HG02588 (cell line): ENCODE data around the gene GET3.
"Not testable (repeated sequence)": the region's sequence is repeated elsewhere in the genome, so short reads cannot be mapped to it uniquely, and the experiment has no call there.

ENCODE experiments used
- ATAC-seq: cut with Tn5 transposase; IDR thresholded peaks from one replicate; pipeline ENCODE4 v1.9.1; 2021; ENCODE audit warnings: mild to moderate bottlenecking, moderate library complexity; ENCODE audit not compliant: unreplicated experiment

The GET3 gene

DNA sequence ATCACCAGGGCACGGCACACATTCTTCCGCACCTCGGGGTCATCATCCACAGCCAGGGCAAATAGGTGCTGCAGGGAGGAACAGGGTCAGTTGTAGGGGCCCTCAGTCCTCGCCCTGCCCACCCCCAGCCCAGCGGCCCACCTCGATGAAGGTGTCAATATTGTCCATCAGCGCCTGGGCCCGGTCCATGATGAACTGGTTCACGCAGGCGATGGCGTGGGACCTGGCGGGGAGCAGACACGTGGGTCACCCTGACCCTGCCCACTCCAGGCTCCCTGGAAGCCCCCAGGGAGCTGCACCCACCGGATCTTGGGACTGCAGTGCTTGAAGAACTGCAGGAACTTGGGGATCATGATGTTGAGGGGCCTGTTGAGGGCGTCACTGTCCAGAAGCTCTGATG, 22.2 kb upstream of the GET3 start:
- no peak for ATAC-seq

DNA sequence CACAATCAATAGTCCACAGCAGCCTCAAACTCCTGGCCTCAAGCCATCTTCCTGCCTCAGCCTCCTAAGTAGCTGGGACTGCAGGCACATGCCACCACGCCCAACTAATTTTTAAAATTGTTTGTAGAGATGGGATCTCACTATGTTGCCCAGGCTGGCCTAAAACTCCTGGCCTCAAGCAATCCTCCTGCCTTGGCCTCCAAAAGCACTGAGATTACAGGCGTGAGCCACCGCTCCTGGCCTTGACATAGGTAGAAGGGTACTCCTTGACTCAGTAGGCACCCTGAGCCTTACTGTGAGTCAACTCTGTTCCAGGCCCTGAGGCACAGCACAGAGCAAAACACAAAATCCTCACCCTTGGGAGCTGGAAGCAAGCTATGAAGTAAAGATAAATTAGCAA, 21.4 kb upstream of the GET3 start:
- no peak for ATAC-seq

DNA sequence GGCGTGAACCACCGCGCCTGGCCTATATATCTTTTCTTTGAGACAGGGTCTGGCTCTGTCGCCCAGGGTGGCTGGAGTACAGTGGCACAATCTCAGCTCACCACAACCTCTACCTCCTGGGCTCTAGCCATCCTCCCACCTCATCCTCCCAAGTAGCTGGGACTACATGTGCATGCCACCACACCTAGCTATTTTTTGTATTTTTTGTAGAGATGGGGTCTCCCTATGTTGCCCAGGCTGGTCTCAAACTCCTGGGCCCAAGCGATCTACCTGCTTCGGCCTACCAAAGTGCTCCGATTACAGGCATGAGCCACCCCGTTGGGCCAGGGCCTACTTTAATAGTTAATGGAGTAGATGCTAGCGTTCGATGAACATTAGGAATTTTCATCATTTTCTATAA, 17.0 kb upstream of the GET3 start:
- no peak for ATAC-seq

DNA sequence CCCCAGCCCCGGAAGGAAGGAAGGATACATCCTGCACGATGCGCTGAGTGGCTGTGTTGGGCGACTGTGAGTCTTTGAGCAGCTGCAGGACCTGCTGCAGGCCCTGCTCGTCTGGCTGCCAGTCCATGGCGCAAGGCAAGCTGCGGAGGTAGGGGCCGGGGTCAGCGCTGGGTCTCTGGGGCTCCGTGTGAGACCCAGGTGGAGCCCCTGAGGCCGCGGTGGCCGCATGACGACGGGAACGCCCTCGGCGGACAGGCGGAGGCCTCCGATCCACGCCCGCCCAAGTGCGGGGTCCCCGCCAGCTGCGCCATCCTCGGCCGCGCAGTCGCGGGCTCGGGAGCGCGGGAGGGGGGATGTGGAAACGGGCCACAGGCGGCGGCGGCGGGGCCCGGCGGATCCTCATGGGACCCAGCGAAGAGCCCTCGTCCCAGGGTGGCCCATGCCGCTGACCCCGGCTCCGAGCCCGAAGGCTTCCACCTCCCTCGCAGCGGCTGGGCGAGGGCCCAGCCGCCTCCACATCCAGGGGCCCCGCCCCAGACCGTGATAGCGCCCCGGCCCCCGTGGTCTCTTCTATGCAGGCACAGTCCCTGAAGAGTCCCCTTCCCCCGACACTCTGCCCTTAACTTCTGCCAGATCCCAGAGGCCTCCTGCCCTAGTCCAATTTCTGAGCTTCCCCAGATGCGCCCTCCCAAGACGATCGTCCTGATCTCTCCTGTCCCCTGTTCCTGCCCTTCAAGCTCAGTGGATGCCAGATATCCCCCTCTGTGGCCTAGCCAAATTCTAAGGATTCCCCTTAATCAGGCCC, 16.2 kb upstream of the GET3 start:
- no peak for ATAC-seq

DNA sequence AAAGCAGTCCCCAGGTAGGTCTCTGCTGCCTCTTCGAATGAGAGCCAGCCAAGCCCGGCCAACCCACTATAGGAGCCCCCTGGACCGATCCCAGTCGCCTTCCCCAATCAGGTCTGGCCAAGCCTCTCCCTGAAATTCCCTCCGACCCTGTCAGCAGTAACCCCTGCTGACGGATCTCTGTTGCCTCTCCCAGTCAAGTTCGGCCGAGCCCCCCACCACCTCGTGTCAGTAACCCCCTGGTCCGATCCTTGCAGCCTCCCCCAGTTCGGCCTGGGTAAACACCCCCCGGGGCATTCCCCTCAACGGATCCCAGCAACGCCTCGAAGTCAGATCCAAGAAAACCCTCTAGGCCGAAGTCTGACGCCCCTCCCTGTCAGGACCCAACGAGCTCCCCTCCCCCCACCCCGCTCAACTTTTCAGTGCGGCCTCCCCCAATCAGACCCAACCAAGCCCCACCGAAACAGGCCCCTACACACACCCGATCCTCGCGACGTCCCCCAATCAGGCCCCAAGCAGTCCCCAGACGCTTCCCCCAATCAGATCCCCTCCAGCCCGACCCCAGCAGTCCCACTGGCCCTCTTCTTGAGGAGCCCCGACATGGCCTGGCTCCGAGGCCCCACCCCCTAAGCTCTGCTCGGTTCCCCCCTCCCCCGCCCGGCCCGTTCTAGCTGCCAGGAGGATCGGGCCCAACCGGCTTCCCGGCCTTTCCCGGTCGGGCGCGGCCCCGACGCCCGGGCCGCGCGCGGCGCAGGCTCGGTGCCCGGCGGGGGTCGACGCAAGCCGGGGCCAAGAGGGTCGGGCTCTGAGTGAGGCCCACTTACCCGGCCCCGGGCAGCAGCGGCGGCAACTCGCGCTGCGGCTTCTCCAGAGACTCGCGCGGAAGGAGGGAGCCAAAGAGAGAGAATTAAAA, 15.4 kb upstream of the GET3 start:
- peak; percentile 30 for ATAC-seq

DNA sequence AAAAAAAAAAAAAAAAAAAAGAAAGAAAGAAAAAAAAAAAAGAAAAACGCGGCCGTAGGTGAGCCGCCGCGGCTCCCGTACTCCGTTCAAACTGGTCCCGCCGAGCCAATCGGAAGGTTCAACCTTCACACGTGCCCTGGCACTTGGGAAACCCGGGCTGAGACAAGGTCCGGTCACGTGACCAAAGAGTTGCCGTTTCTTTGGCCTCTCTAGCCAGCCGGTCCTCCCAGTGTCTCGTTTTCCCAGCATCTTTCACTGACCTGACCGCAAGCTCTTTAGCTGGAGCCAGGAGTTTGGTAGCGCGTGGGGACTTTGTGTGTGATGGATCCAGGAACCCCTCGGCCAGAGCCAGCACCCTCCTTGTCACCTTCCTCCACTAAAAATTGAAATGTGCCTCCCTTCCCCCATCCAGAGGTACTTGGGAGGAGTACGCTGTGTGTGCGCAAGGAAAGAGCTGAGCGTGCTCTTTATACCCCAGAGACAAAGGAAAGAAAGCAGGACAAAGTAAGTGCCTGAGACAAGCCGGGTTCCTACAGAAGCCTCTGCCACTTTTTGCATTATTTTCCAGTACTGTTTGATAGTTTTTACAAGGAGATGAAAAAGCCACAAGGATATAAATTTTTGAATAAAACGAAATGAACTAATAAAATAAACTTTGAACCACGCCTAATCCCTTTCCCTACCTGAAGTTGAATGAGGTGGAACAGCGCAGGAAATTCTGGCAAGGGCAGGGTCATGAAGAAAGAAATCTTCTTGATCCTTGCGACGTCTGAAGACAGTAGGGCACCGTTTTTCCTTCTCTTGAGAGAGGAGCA, 14.5 kb upstream of the GET3 start:
- peak; percentile 71 for ATAC-seq

DNA sequence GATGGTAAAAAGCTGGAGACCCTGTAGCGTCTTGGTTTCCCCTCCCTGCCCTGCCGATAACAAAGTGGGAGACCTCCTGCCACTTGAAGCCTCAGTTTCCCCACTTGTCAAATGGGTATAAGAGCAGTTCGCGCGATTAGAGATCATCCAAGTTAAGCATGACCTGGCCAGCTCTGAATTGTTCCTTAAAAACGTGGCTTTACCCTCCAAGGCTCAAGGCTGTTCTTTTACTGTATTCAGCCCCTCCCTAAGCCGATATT, 14.0 kb upstream of the GET3 start:
- ATAC-seq = no peak

DNA sequence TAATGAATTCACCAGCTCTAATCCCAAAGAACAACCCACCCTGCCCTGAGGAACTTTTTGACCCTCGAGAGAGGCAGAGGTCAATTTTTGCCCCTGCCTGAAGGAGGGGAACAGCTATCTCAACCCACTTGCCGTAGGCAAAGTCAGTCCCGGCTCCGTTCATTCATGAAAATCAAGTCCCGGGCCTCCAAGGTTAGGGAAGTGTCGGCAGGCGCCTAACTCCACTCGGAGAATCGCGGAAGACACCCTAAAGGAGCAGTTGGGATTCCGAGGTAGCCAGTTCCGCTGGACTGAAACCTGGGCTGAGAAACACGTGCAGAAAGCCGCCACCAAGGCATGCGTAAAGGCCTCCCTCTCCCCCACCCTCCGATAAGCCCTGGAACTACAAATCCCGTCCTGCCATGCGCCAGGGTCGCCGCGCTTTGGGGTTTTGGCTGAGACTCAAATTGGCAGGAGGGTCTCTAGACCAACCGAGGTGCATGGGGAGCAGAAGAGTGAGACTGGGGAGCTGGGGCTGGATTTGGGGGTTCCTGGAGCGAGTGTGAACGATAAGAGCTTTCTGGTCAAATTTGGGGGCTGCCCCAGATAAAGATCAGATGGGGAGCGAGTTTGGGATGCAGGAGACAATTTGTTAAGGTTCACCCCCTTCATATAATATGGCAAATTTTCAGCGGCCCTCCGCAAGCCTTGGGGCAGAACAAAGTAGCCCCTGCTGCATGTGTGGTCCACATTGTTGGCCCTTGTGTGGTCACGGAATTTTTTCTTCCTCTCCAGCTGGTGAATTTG, 13.5 kb upstream of the GET3 start, which contains the start of gene TNPO2:
Gene TNPO2, minus strand, starts transcription at position 292 of the 786 bp plus-strand sequence. CDS start 2,955 bp downstream, outside the sequence.
- no peak for ATAC-seq

DNA sequence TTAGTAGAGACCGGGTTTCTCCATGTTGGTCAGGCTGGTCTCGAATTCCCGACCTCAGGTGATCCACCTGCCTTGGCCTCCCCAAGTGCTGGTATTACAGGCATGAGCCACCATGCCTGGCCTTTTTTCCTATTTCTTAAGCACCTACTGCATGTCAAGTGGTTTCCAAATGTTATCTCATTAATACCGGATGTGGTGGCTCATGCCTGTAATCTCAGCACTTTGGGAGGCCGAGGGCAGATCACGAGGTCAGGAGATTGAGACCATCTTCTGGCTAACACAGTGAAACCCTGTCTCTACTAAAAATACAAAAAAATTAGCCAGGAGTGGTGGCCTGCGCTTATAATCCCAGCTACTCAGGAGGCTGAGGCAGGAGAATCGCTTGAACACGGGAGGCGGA, 11.7 kb upstream of the GET3 start:
- ATAC-seq = not testable (repeated sequence)

DNA sequence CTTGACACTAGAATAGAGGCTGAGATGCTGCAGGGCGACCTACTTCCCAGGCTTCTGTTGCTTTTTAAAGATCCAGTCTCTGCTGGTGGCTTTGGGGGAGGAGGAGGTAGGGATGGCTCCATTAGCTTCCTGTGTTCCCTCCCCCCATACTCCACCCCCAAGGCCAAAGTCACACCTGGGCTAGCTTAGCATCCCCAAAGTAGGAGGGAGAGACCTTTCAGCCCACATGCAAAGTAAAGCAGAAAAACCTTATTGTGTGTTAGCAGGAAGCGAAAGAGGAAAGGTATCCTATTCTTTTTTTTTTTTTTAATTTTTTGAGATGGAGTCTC, 10.3 kb upstream of the GET3 start:
- ATAC-seq = no peak

DNA sequence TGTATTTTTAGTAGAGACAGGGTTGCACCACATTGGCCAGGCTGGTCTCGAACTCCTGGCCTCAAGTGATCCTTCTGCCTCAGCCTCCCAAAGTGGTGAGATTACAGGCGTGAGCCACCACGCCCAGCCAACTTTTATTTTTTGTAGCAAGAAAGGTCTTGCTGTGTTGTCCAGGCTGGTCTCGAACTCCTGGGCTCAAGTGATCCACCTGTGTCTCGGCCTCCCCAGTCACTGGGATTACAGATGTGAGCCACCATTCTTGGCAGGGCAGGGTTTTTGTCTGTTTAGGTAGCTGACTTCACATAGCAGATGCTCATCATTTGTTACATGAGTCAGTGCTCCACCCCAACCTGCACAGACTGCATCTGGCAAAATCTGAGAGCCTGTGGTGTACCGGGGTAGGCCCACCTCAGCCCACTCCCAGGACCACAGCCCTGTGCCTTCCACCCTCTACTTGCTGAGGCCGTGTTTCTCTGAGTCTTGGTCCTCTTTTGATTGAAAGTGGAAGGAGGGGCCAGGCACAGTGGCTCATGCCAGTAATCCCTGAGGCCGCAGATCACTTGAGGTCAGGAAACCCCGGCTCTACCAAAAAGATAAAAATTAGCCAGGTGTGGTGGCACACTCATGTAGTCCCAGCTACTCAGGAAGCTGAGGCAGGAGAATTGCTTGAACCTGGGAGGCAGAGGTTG, 9.4 kb upstream of the GET3 start:
- ATAC-seq = no peak

DNA sequence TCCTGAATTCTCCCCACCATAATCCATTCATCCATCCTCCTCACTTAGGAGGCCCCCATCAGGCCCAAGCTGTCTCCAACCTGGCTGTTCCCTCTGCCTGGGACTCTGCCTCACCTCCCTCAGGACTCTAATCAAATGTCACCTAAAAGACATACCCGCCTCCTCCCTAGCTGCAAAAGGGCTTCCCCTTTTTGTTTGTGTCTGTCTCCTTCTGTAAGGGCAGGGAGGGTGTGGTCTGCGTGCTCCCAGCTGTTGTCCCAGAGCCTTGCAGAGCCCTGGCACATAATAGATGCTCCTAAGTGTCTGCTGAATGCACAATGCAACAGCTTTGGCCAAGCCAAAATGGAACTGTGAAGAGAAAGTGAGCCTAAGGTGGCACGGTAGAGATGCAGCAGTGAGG, 7.2 kb upstream of the GET3 start:
- ATAC-seq = no peak

DNA sequence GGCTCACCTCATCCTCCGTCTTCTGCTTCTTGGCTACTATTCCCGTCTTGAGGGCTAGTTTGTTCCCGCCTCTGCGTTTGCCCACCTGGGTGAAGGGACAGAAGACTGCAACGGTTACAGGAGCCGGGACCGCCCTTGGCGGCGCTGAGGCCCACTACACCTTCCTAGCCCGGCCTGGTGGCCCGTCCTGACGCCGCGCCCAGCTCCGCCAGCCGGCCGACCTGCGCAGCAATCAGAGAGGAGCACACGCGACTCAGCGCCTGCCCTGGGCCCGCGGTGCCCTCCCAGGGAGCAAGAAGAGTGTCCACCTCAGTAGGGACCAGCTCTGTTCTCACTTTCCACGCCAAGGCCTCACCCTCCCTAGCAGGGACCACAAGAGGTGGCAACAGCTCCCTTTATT, 6.0 kb upstream of the GET3 start:
- no peak for ATAC-seq

DNA sequence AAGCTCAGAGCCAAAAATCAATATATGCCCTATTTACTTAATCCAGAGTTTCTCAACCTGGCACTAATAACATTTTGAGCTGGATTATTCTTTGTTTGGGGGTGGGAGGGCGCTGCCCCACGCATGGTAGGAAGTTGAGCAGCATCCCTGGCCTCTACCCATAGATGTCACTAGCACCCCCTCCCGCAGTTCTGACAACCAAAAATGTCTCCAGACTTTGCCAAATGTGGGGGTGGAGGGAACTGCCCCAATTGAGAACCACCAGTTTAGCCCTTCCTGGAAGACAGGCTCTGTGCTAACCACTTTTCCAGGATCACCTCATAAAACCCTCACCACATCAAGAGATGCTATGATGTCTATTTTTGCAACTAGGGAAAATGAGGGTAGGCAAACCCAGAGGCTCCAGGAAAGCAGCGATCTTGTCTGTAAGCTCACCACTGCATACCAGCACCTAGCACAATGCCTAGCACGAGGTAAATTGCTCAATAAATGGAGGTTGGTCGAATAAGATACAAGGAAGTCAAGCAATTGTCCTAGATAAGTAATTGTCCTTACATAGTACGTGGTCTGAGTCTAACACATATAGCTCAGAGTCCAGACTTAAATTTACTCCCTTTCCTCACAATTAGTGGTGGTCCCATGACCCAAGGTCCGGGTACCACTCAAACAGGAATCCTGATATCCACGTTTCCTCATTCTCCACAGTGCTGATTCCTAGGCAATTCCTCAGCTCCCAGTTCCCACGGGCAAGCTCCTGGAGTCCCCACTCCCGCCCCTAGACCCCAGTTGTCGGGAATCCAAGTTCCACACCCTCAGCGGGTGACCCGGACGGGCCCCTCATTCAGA, 3.7 kb upstream of the GET3 start:
- no peak for ATAC-seq

DNA sequence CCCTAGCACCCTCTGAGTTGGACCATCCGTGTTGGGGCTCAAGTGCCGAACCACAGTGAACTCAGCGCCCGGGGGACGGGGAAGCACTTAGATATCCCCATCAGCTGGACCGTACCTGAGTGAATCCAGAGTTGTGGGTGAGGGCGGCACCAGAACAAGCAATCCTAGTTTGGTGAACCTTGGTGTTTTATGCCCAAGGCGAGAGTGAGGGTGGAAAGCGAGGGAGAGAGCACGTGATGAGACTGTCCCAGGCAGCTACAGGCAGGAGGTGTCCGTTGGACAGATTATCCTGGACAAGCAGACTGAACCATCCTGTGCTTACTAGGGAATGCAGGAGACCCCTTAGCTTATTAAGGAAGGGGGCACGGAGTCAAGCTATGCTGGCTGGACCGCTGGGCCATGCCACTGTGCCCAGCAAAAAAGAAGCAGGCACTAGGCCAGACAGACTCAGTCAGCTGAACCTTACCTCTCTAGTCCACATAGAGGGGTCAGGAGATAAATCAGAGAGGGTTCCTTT, 596 bp downstream of the GET3 start:
- ATAC-seq = no peak

DNA sequence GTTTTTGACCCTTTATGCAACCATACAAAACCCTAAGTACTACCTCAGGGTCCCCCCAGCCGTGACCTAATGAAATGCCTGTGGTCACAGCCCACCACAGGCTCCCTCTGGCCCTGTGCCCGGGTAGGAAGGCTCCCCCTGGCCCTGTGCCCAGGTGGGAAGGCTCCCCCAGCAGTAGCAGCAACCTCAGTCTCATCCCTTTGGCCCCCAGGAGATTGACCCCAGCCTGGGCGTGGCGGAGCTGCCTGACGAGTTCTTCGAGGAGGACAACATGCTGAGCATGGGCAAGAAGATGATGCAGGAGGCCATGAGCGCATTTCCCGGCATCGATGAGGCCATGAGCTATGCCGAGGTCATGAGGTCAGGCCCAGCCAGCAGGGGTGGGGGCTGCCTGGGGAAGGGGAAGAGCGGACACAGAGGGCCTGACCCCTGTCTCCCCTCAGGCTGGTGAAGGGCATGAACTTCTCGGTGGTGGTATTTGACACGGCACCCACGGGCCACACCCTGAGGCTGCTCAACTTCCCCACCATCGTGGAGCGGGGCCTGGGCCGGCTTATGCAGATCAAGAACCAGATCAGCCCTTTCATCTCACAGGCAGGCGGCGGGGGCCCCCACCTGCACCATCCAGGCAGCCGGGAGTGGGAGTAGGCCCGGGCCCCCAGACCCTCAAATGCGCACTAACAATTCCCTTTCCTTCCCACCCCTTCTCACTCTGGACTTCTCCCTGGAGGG, 8.0 kb downstream of the GET3 start:
- ATAC-seq = no peak

DNA sequence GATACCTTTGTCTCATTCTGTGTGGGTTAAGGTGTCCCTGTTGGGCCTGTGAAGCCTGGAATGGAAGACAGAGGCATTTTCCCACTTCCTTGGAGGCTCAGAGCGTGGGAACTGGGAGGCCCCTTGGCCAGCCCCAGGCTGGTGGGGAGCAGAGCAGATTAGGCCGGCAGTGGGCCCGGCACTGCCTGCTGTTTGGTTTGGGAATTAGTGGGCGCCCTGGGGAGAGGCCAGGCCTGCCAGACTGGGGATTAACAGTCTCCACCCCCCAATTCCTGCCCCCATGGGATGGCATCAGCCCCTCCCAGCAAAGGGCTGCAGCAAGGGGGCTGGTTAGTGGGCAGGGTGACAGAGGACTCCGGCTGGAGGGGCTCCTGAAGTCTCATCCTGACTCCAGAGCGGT, 11.2 kb downstream of the GET3 start:
- ATAC-seq = no peak

DNA sequence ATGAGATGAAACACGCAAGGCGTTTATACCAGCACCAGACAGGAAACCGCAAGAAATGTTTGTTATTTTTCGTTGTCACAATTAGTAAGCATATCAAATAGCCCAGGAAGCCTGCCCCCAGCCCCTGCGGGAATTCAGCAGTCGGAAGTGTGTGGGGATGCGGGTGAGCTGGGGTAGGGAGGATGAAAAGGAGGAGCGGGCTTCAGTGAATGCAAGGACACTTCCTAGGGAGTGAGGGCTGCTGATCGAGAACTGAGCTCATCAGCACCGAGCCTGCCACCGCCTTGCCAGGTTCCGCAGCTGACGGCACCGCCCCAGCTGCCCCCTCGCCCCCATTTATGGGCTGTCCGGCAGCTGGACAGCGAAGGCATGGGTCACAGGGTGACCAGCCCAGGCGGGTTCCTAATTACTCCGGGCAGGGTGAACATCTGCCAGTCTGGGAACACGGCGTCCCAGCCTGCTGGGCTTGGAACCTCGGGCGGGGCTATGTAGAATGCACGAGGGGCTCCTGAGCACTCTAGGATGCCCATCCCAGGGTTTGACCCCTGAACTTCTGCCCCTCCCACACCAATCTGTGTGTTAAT, 12.7 kb downstream of the GET3 start:
- ATAC-seq = no peak
